ENCODE measurements around the gene ZFHX2. TPM values are rescaled to one million over a fixed set of nuclear protein-coding genes. Genes with fewer than 3 reads are reported as not detected.
A peak's percentile ranks its signal among the peaks of the same experiment; 100 is the strongest.

ZFHX2 gene
- total RNA-seq, 2 experiments from 2014 or later, result 0.78 to 1.0 TPM

- no peaks in the 10 kb centered on the region for H3K9me3 Mint-ChIP-seq
- ATAC-seq, result no peak
- intact Hi-C loops (cut with micrococcal nuclease), result loop anchor here (5.0 kb wide), 1 partner anchor 239 kb away; the partner anchor contains the start of gene PABPN1
- POLR2A ChIA-PET, result interaction anchor here (1.0 kb wide), 2 partner anchors 84 to 86 kb away, joined by 3 read pairs; no protein-coding TSS in a partner anchor
- H3K4me3 Mint-ChIP-seq, result no peak overlapping the region
- no peaks in the 10 kb centered on the region for H3K27me3 Mint-ChIP-seq
- H3K36me3 Mint-ChIP-seq (ENCODE audit: low read depth), result peaks cover 46% of the 10 kb centered on the region
- H3K4me1 Mint-ChIP-seq (ENCODE audit: low read depth), result peaks cover 36% of the 10 kb centered on the region
- TF ChIP-seq, protein P1, sequence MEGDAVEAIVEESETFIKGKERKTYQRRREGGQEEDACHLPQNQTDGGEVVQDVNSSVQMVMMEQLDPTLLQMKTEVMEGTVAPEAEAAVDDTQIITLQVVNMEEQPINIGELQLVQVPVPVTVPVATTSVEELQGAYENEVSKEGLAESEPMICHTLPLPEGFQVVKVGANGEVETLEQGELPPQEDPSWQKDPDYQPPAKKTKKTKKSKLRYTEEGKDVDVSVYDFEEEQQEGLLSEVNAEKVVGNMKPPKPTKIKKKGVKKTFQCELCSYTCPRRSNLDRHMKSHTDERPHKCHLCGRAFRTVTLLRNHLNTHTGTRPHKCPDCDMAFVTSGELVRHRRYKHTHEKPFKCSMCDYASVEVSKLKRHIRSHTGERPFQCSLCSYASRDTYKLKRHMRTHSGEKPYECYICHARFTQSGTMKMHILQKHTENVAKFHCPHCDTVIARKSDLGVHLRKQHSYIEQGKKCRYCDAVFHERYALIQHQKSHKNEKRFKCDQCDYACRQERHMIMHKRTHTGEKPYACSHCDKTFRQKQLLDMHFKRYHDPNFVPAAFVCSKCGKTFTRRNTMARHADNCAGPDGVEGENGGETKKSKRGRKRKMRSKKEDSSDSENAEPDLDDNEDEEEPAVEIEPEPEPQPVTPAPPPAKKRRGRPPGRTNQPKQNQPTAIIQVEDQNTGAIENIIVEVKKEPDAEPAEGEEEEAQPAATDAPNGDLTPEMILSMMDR (IDR thresholded peaks at IDR 0.05), result no peak
- no peak for DNase-seq
- peak overlapping the region; percentile 17 for H3K27ac Mint-ChIP-seq
- CTCF ChIA-PET, result interaction anchor here (0.7 to 13.7 kb wide), 9 partner anchors 14 to 235 kb away, joined by 3 to 291 read pairs (median 5); no protein-coding TSS in a partner anchor
Measured at GRCh38 chr14:23561259-23561658, 9.7 kb upstream of the ZFHX2 start.

- ATAC-seq (no peak), DNase-seq (no peak)
- CTCF ChIA-PET, result interaction anchor here (0.6 to 13.7 kb wide), 35 partner anchors 8 to 255 kb away, joined by 3 to 291 read pairs (median 4); partner anchors contain the start of genes AP1G2, PABPN1 and ZFHX2
- intact Hi-C loops (cut with micrococcal nuclease), result loop anchor here (2.0 to 5.0 kb wide), 2 partner anchors 81 to 238 kb away; partner anchors contain the start of gene PABPN1
- peak overlapping the region; percentile 75 for H3K27ac Mint-ChIP-seq
- H3K4me3 Mint-ChIP-seq, result no peak overlapping the region
- POLR2A ChIA-PET, result interaction anchor here (0.9 kb wide), 1 partner anchor 11 kb away, joined by 3 read pairs; no protein-coding TSS in a partner anchor
- H3K4me1 Mint-ChIP-seq (ENCODE audit: low read depth), result peaks cover 39% of the 10 kb centered on the region
- TF ChIP-seq, protein P1 (IDR thresholded peaks at IDR 0.05), result no peak
- H3K36me3 Mint-ChIP-seq (ENCODE audit: low read depth), result peaks cover 45% of the 10 kb centered on the region
- no peaks in the 10 kb centered on the region for H3K27me3 Mint-ChIP-seq
- H3K9me3 Mint-ChIP-seq, result no peaks in the 10 kb centered on the region
Measured at GRCh38 chr14:23559926-23560520, 8.5 kb upstream of the ZFHX2 start.

GRCh38 chr14:23559010-23559925 is 7.7 kb upstream of the ZFHX2 start:
- intact Hi-C loops (cut with micrococcal nuclease), result loop anchor here (2.0 kb wide), 1 partner anchor 80 kb away; no protein-coding TSS in a partner anchor
- Mint-ChIP-seq H3K36me3 (ENCODE audit: low read depth) (peaks cover 39% of the 10 kb centered on the region), H3K27me3 (no peaks in the 10 kb centered on the region), H3K4me3 (no peak overlapping the region), H3K27ac (peak overlapping the region; percentile 75), H3K4me1 (ENCODE audit: low read depth) (peaks cover 39% of the 10 kb centered on the region), H3K9me3 (no peaks in the 10 kb centered on the region)
- CTCF ChIA-PET, result interaction anchor here (0.7 to 13.7 kb wide), 36 partner anchors 9 to 258 kb away, joined by 3 to 291 read pairs (median 4); partner anchors contain the start of genes AP1G2 and PABPN1
- POLR2A ChIA-PET, result interaction anchor here (0.6 to 1.3 kb wide), 6 partner anchors 8 to 165 kb away, joined by 3 to 5 read pairs (median 4); no protein-coding TSS in a partner anchor
- ATAC-seq (no peak), DNase-seq (peak; percentile 78)
- TF ChIP-seq, protein P1 (IDR thresholded peaks at IDR 0.05), result peak; percentile 96

GRCh38 chr14:23558346-23559009 is 6.9 kb upstream of the ZFHX2 start:
- Mint-ChIP-seq H3K27ac (peak overlapping the region; percentile 91), H3K27me3 (no peaks in the 10 kb centered on the region), H3K4me3 (peak overlapping the region; percentile 94), H3K4me1 (ENCODE audit: low read depth) (peaks cover 39% of the 10 kb centered on the region), H3K9me3 (no peaks in the 10 kb centered on the region), H3K36me3 (ENCODE audit: low read depth) (peaks cover 34% of the 10 kb centered on the region)
- POLR2A ChIA-PET, result interaction anchor here (0.6 to 2.7 kb wide), 6 partner anchors 8 to 165 kb away, joined by 3 to 10 read pairs (median 4); no protein-coding TSS in a partner anchor
- DNase-seq (no peak), ATAC-seq (no peak)
- TF ChIP-seq, protein P1 (IDR thresholded peaks at IDR 0.05), result no peak
- CTCF ChIA-PET, result interaction anchor here (1.1 to 13.7 kb wide), 18 partner anchors 9 to 257 kb away, joined by 3 to 291 read pairs (median 5); partner anchors contain the start of gene AP1G2
- intact Hi-C loops (cut with micrococcal nuclease), result loop anchor here (2.0 kb wide), 1 partner anchor 80 kb away; no protein-coding TSS in a partner anchor

All from activated CD8-positive, alpha-beta T cell treated with anti-CD3 and anti-CD28 coated beads for 36 hours (primary cell).